Measurements from ENCODE around the gene AKR1C3.
"Not testable (repeated sequence)": the region's sequence is repeated elsewhere in the genome, so short reads cannot be mapped to it uniquely, and the experiment has no call there.

AKR1C3 gene

GRCh38 chr10:5094265-5095205 lies at the start of gene AKR1C3:
TSS of gene AKR1C3 (plus strand) at chr10:5094414. CDS start at chr10:5094445, 31 bp downstream.
- no peak for DNase-seq (ENCODE audit: low spot score)

GRCh38 chr10:5045095-5045494 lies 49.1 kb upstream of the AKR1C3 start:
- no peak for DNase-seq (ENCODE audit: low spot score)

GRCh38 chr10:5046410-5046809 lies 47.8 kb upstream of the AKR1C3 start:
- no peak for DNase-seq (ENCODE audit: low spot score)

GRCh38 chr10:5047055-5047454 lies 47.2 kb upstream of the AKR1C3 start:
- DNase-seq (ENCODE audit: low spot score) = not testable (repeated sequence)

GRCh38 chr10:5047912-5048628 lies 46.1 kb upstream of the AKR1C3 start:
- DNase-seq (ENCODE audit: low spot score) = no peak

GRCh38 chr10:5052951-5053500 lies 41.2 kb upstream of the AKR1C3 start:
- DNase-seq (ENCODE audit: low spot score) = not testable (repeated sequence)

- not testable (repeated sequence) for DNase-seq (ENCODE audit: low spot score)
Measured at GRCh38 chr10:5054831-5055230, 39.4 kb upstream of the AKR1C3 start.

- DNase-seq (ENCODE audit: low spot score) = not testable (repeated sequence)
Measured at GRCh38 chr10:5059267-5059666, 34.9 kb upstream of the AKR1C3 start.

- not testable (repeated sequence) for DNase-seq (ENCODE audit: low spot score)
Measured at GRCh38 chr10:5060791-5061190, 33.4 kb upstream of the AKR1C3 start.

GRCh38 chr10:5064656-5065055 lies 29.6 kb upstream of the AKR1C3 start:
- DNase-seq (ENCODE audit: low spot score) = no peak

- no peak for DNase-seq (ENCODE audit: low spot score)
Measured at GRCh38 chr10:5068274-5068984, 25.8 kb upstream of the AKR1C3 start.

- DNase-seq (ENCODE audit: low spot score) = no peak
Measured at GRCh38 chr10:5070648-5071410, 23.4 kb upstream of the AKR1C3 start.

GRCh38 chr10:5071411-5072198 lies 22.6 kb upstream of the AKR1C3 start:
- peak; percentile 65 for DNase-seq (ENCODE audit: low spot score)

- DNase-seq (ENCODE audit: low spot score) = no peak
Measured at GRCh38 chr10:5073659-5074058, 20.6 kb upstream of the AKR1C3 start.

GRCh38 chr10:5076615-5077014 lies 17.6 kb upstream of the AKR1C3 start:
- DNase-seq (ENCODE audit: low spot score) = no peak

GRCh38 chr10:5078547-5079180 lies 15.6 kb upstream of the AKR1C3 start:
- DNase-seq (ENCODE audit: low spot score) = no peak

GRCh38 chr10:5079306-5079830 lies 14.8 kb upstream of the AKR1C3 start:
- no peak for DNase-seq (ENCODE audit: low spot score)

- DNase-seq (ENCODE audit: low spot score) = no peak
Measured at GRCh38 chr10:5079836-5080235, 14.4 kb upstream of the AKR1C3 start.

- no peak for DNase-seq (ENCODE audit: low spot score)
Measured at GRCh38 chr10:5081091-5081490, 13.1 kb upstream of the AKR1C3 start.

All from globus pallidus (tissue), 1 donor.